HCT116 (cell line): ENCODE data around the gene CPT1B.
A peak's percentile ranks its signal among the peaks of the same experiment; 100 is the strongest.

Experiments used
- ELF1 ChIP-seq: IDR thresholded peaks from 2 replicates; pipeline ENCODE4 v1.6.1; 2012; ENCODE audit warnings: low read depth, borderline replicate concordance
- JUND ChIP-seq: IDR thresholded peaks from 2 replicates; pipeline ENCODE4 v1.6.1; 2012
- POLR2A ChIP-seq: IDR thresholded peaks from 2 replicates; pipeline ENCODE4 v1.7.0; 2011; ENCODE audit warnings: borderline replicate concordance; ENCODE audit not compliant: insufficient read depth, insufficient read length; ENCODE audit errors: extremely low read depth
- POLR2AphosphoS5 ChIP-seq: IDR thresholded peaks from 2 replicates; pipeline ENCODE4 v1.6.1; 2011; ENCODE audit warnings: mild to moderate bottlenecking, low read depth, low read length, moderate library complexity
- TCF7L2 ChIP-seq: IDR thresholded peaks from 2 replicates; pipeline ENCODE4 v1.7.0; 2011; ENCODE audit warnings: borderline replicate concordance, inconsistent platforms; ENCODE audit not compliant: insufficient read depth, insufficient read length; ENCODE audit errors: extremely low read depth
- TF ChIP-seq, protein P1 (sequence below), 3 experiments: fragments of 200-600 bp in 1 of 3; sonication (generic) in 1 of 3; IDR thresholded peaks in 2 of 3; conservative IDR thresholded peaks in 1 of 3; 2 replicates each; pipeline ENCODE4 v1.5.1; 2012 to 2017; ENCODE audit warnings: low read depth in 2 of 3, low read length in 2 of 3, antibody characterized with exemption in 1 of 3, borderline replicate concordance in 1 of 3, control low read depth in 1 of 3, mild to moderate bottlenecking in 1 of 3, mixed read lengths in 1 of 3, mixed run types in 1 of 3, moderate library complexity in 1 of 3; ENCODE audit not compliant: insufficient read depth in 1 of 3
- TF ChIP-seq, protein P2 (sequence below): IDR thresholded peaks from 2 replicates; pipeline ENCODE4 v1.6.1; 2012

GRCh38 chr22:50621948-50622722 is 43.9 kb upstream of the CPT1B start:
- TF ChIP-seq, protein P1, sequence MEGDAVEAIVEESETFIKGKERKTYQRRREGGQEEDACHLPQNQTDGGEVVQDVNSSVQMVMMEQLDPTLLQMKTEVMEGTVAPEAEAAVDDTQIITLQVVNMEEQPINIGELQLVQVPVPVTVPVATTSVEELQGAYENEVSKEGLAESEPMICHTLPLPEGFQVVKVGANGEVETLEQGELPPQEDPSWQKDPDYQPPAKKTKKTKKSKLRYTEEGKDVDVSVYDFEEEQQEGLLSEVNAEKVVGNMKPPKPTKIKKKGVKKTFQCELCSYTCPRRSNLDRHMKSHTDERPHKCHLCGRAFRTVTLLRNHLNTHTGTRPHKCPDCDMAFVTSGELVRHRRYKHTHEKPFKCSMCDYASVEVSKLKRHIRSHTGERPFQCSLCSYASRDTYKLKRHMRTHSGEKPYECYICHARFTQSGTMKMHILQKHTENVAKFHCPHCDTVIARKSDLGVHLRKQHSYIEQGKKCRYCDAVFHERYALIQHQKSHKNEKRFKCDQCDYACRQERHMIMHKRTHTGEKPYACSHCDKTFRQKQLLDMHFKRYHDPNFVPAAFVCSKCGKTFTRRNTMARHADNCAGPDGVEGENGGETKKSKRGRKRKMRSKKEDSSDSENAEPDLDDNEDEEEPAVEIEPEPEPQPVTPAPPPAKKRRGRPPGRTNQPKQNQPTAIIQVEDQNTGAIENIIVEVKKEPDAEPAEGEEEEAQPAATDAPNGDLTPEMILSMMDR (IDR thresholded peaks at IDR 0.05 in 2 of 3, conservative IDR thresholded peaks at IDR 0.05 in 1 of 3; ENCODE audit: borderline replicate concordance in 1 of 3, insufficient read depth in 1 of 3, low read depth in 2 of 3, low read length in 2 of 3): peak; percentile 9 to 35 (median 34); a peak in 3 of 6 replicates
- TF ChIP-seq POLR2AphosphoS5 (no peak), ELF1 (no peak), POLR2A (no peak), JUND (no peak), TCF7L2 (no peak)
- TF ChIP-seq, protein P2, sequence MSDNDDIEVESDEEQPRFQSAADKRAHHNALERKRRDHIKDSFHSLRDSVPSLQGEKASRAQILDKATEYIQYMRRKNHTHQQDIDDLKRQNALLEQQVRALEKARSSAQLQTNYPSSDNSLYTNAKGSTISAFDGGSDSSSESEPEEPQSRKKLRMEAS: no peak
